SK-N-SH treated with all-trans-retinoic acid at 6 μM for 48 hours (cell line): ENCODE data around the gene PRKACG.

Source experiments
- ATAC-seq: fragments of 200-7000 bp; cut with Tn5 transposase; 3 replicates; pipeline ENCODE4 v1.9.1; 2020; ENCODE audit warnings: mild to moderate bottlenecking, moderate library complexity
- ARNTL ChIP-seq: fragments of 450-650 bp; formaldehyde crosslinking; IDR thresholded peaks from 2 replicates; pipeline ENCODE4 v1.5.0; 2020; ENCODE audit warnings: low read depth, mild to moderate bottlenecking, moderate library complexity, borderline replicate concordance
- BACH2 ChIP-seq: fragments of 250-450 bp; sonication (Bioruptor Pico); IDR thresholded peaks from 2 replicates; pipeline ENCODE4 v1.9.0; 2021; ENCODE audit warnings: mild to moderate bottlenecking, borderline replicate concordance
- CSDC2 ChIP-seq: fragments of 250-450 bp; sonication (Bioruptor Pico); IDR thresholded peaks from 2 replicates; pipeline ENCODE4 v1.5.0; 2020; ENCODE audit warnings: mild to moderate bottlenecking, moderate library complexity
- ESRRG ChIP-seq: fragments of 250-450 bp; sonication (Bioruptor Pico); IDR thresholded peaks from 2 replicates; pipeline ENCODE4 v1.6.1; 2021; ENCODE audit warnings: mild to moderate bottlenecking
- GLIS3 ChIP-seq: fragments of 250-450 bp; sonication (Bioruptor Pico); IDR thresholded peaks from 2 replicates; pipeline ENCODE4 v1.5.0; 2020; ENCODE audit warnings: mild to moderate bottlenecking, moderate library complexity
- ISL1 ChIP-seq: fragments of 250-450 bp; sonication (Bioruptor Pico); IDR thresholded peaks from 2 replicates; pipeline ENCODE4 v2.1.2; 2022; ENCODE audit warnings: mild to moderate bottlenecking, moderate library complexity
- OSR1 ChIP-seq: fragments of 250-450 bp; sonication (Bioruptor Pico); IDR thresholded peaks from 2 replicates; pipeline ENCODE4 v1.8.0; 2022; ENCODE audit warnings: moderate library complexity, mild to moderate bottlenecking, inconsistent platforms
- PPARA ChIP-seq: fragments of 250-450 bp; sonication (Bioruptor Pico); IDR thresholded peaks from 2 replicates; pipeline ENCODE4 v1.5.0; 2020; ENCODE audit warnings: mild to moderate bottlenecking, borderline replicate concordance
- RARB ChIP-seq: fragments of 250-450 bp; sonication (Bioruptor Pico); IDR thresholded peaks from 2 replicates; pipeline ENCODE4 v1.8.0; 2021; ENCODE audit warnings: mild to moderate bottlenecking, moderate library complexity
- SNAI2 ChIP-seq: fragments of 250-450 bp; sonication (Bioruptor Pico); IDR thresholded peaks from 2 replicates; pipeline ENCODE4 v1.5.0; 2020; ENCODE audit warnings: mild to moderate bottlenecking, moderate library complexity
- TCF4 ChIP-seq: fragments of 250-450 bp; sonication (Bioruptor Pico); IDR thresholded peaks from 2 replicates; pipeline ENCODE4 v1.8.0; 2021; ENCODE audit warnings: mild to moderate bottlenecking, moderate library complexity, borderline replicate concordance
- TOX ChIP-seq: fragments of 250-450 bp; sonication (Bioruptor Pico); IDR thresholded peaks from 2 replicates; pipeline ENCODE4 v1.8.0; 2021; ENCODE audit warnings: mild to moderate bottlenecking, moderate library complexity, borderline replicate concordance
- ZC3H10 ChIP-seq: fragments of 250-450 bp; sonication (Bioruptor Pico); IDR thresholded peaks from 2 replicates; pipeline ENCODE4 v1.5.1; 2021; ENCODE audit warnings: mild to moderate bottlenecking, moderate library complexity
- ZFP3 ChIP-seq: fragments of 250-450 bp; sonication (Bioruptor Pico); IDR thresholded peaks from 2 replicates; pipeline ENCODE4 v1.5.0; 2020; ENCODE audit warnings: mild to moderate bottlenecking, moderate library complexity
- ZFP30 ChIP-seq: fragments of 450-650 bp; formaldehyde crosslinking; IDR thresholded peaks from 2 replicates; pipeline ENCODE4 v1.5.0; 2022; ENCODE audit warnings: mild to moderate bottlenecking, moderate library complexity
- ZNF565 ChIP-seq: fragments of 450-650 bp; formaldehyde crosslinking; conservative IDR thresholded peaks from 2 replicates; pipeline ENCODE4 v1.5.0; 2020; ENCODE audit warnings: low read depth, mild to moderate bottlenecking, moderate library complexity
- ZNF70 ChIP-seq: fragments of 450-650 bp; formaldehyde crosslinking; IDR thresholded peaks from 2 replicates; pipeline ENCODE4 v1.5.0; 2020; ENCODE audit warnings: mild to moderate bottlenecking, moderate library complexity
- ZNF8 ChIP-seq: fragments of 450-650 bp; formaldehyde crosslinking; IDR thresholded peaks from 2 replicates; pipeline ENCODE4 v1.5.0; 2020; ENCODE audit warnings: mild to moderate bottlenecking, moderate library complexity
- TF ChIP-seq, protein P1 (sequence below): fragments of 250-450 bp; sonication (Bioruptor Pico); IDR thresholded peaks from 2 replicates; pipeline ENCODE4 v1.5.1; 2021; ENCODE audit warnings: mild to moderate bottlenecking, moderate library complexity
- TF ChIP-seq, protein P2 (sequence below): fragments of 250-450 bp; sonication (Bioruptor Pico); IDR thresholded peaks from 2 replicates; pipeline ENCODE4 v1.5.1; 2020; ENCODE audit warnings: low read depth, mild to moderate bottlenecking, moderate library complexity
- TF ChIP-seq, protein P3 (sequence below): fragments of 250-450 bp; sonication (Bioruptor Pico); IDR thresholded peaks from 2 replicates; pipeline ENCODE4 v1.8.0; 2021; ENCODE audit warnings: low read depth, mild to moderate bottlenecking, moderate library complexity, borderline replicate concordance
- TF ChIP-seq, protein P4 (sequence below): fragments of 250-450 bp; sonication (Bioruptor Pico); IDR thresholded peaks from 2 replicates; pipeline ENCODE4 v1.5.0; 2020; ENCODE audit warnings: mild to moderate bottlenecking, moderate library complexity
- TF ChIP-seq, protein P5 (sequence below): fragments of 250-450 bp; sonication (Bioruptor Pico); IDR thresholded peaks from 2 replicates; pipeline ENCODE4 v1.8.0; 2020; ENCODE audit warnings: mild to moderate bottlenecking, moderate library complexity, borderline replicate concordance

PRKACG gene

DNA sequence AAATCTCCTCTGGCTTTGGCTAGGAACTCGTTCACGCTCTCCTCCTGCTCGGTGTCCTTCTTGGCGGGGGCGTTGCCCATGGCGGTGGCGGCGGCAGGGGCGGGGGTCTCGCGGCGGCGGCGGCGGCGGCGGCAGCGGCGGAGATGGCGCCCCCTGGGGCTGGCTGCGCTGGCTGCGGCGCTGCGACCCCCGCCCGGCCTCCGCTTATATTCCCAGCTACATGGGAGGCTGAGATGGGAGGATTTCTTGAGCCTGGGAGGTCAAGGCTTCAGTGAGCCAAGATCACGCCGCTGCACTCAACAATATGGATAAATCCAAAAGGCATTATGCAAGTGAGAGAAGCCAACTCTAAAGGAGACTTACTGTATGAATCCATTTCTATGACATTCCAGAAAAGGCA lies at the start of gene PRKACG:
PRKACG (minus strand) TSS at position 101 of the 400 bp plus-strand sequence; CDS start at position 80, 21 bp downstream.
- no peak for TF ChIP-seq ZNF565 (CRISPR knock-in tag)
- TF ChIP-seq ZNF8 (CRISPR knock-in tag), result no peak
- TF ChIP-seq, protein P1, sequence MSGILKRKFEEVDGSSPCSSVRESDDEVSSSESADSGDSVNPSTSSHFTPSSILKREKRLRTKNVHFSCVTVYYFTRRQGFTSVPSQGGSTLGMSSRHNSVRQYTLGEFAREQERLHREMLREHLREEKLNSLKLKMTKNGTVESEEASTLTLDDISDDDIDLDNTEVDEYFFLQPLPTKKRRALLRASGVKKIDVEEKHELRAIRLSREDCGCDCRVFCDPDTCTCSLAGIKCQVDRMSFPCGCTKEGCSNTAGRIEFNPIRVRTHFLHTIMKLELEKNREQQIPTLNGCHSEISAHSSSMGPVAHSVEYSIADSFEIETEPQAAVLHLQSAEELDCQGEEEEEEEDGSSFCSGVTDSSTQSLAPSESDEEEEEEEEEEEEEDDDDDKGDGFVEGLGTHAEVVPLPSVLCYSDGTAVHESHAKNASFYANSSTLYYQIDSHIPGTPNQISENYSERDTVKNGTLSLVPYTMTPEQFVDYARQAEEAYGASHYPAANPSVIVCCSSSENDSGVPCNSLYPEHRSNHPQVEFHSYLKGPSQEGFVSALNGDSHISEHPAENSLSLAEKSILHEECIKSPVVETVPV (CRISPR knock-in tag), result no peak
- TF ChIP-seq TOX (CRISPR knock-in tag), result no peak
- no peak for TF ChIP-seq ISL1 (CRISPR knock-in tag)
- TF ChIP-seq BACH2 (CRISPR knock-in tag), result no peak
- TF ChIP-seq ZFP30 (CRISPR knock-in tag), result no peak
- no peak for TF ChIP-seq OSR1 (CRISPR knock-in tag)
- TF ChIP-seq ZNF70 (CRISPR knock-in tag), result no peak
- TF ChIP-seq, protein P2, sequence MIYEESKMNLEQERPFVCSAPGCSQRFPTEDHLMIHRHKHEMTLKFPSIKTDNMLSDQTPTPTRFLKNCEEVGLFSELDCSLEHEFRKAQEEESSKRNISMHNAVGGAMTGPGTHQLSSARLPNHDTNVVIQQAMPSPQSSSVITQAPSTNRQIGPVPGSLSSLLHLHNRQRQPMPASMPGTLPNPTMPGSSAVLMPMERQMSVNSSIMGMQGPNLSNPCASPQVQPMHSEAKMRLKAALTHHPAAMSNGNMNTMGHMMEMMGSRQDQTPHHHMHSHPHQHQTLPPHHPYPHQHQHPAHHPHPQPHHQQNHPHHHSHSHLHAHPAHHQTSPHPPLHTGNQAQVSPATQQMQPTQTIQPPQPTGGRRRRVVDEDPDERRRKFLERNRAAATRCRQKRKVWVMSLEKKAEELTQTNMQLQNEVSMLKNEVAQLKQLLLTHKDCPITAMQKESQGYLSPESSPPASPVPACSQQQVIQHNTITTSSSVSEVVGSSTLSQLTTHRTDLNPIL (CRISPR knock-in tag), result no peak
- TF ChIP-seq, protein P3, sequence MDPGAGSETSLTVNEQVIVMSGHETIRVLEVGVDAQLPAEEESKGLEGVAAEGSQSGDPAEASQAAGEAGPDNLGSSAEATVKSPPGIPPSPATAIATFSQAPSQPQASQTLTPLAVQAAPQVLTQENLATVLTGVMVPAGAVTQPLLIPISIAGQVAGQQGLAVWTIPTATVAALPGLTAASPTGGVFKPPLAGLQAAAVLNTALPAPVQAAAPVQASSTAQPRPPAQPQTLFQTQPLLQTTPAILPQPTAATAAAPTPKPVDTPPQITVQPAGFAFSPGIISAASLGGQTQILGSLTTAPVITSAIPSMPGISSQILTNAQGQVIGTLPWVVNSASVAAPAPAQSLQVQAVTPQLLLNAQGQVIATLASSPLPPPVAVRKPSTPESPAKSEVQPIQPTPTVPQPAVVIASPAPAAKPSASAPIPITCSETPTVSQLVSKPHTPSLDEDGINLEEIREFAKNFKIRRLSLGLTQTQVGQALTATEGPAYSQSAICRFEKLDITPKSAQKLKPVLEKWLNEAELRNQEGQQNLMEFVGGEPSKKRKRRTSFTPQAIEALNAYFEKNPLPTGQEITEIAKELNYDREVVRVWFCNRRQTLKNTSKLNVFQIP, result no peak
- TF ChIP-seq RARB (CRISPR knock-in tag), result no peak
- TF ChIP-seq TCF4 (CRISPR knock-in tag), result no peak
- TF ChIP-seq CSDC2 (CRISPR knock-in tag), result no peak
- TF ChIP-seq, protein P4, sequence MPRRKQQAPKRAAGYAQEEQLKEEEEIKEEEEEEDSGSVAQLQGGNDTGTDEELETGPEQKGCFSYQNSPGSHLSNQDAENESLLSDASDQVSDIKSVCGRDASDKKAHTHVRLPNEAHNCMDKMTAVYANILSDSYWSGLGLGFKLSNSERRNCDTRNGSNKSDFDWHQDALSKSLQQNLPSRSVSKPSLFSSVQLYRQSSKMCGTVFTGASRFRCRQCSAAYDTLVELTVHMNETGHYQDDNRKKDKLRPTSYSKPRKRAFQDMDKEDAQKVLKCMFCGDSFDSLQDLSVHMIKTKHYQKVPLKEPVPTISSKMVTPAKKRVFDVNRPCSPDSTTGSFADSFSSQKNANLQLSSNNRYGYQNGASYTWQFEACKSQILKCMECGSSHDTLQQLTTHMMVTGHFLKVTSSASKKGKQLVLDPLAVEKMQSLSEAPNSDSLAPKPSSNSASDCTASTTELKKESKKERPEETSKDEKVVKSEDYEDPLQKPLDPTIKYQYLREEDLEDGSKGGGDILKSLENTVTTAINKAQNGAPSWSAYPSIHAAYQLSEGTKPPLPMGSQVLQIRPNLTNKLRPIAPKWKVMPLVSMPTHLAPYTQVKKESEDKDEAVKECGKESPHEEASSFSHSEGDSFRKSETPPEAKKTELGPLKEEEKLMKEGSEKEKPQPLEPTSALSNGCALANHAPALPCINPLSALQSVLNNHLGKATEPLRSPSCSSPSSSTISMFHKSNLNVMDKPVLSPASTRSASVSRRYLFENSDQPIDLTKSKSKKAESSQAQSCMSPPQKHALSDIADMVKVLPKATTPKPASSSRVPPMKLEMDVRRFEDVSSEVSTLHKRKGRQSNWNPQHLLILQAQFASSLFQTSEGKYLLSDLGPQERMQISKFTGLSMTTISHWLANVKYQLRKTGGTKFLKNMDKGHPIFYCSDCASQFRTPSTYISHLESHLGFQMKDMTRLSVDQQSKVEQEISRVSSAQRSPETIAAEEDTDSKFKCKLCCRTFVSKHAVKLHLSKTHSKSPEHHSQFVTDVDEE (CRISPR knock-in tag), result no peak
- TF ChIP-seq ZFP3 (CRISPR knock-in tag), result no peak
- TF ChIP-seq ARNTL, result no peak
- TF ChIP-seq SNAI2 (CRISPR knock-in tag), result no peak
- ATAC-seq, result no peak

DNA sequence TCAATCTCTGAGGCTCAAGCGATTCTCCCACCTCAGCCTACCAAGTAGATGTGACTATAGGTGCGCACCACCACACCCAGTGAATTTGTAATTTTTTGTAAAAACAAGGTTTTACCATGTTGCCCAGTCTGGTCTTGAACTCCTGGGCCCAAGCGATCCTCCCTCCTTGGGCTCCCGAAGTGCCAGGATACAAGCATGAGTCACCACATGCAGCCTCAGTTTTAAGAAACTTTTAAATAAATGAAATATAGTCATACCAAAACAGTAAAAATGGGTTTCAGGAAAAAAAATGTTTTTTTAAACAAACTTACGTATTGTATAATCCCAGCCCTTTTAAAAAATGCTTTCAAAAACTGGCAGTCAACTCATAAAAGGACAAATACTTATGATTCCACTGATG lies 48.3 kb upstream of the PRKACG start:
- no peak for ATAC-seq

More for the DNA sequence above, 48.3 kb upstream of the PRKACG start:
- TF ChIP-seq PPARA (CRISPR knock-in tag) (no peak), ZC3H10 (CRISPR knock-in tag) (no peak), BACH2 (CRISPR knock-in tag) (no peak), OSR1 (CRISPR knock-in tag) (no peak), ZNF565 (CRISPR knock-in tag) (no peak), GLIS3 (CRISPR knock-in tag) (no peak), ESRRG (no peak), ARNTL (no peak), SNAI2 (CRISPR knock-in tag) (no peak), TOX (CRISPR knock-in tag) (no peak), ZFP3 (CRISPR knock-in tag) (no peak), CSDC2 (CRISPR knock-in tag) (no peak), ZNF8 (CRISPR knock-in tag) (no peak), ISL1 (CRISPR knock-in tag) (no peak)
- TF ChIP-seq, protein P5, sequence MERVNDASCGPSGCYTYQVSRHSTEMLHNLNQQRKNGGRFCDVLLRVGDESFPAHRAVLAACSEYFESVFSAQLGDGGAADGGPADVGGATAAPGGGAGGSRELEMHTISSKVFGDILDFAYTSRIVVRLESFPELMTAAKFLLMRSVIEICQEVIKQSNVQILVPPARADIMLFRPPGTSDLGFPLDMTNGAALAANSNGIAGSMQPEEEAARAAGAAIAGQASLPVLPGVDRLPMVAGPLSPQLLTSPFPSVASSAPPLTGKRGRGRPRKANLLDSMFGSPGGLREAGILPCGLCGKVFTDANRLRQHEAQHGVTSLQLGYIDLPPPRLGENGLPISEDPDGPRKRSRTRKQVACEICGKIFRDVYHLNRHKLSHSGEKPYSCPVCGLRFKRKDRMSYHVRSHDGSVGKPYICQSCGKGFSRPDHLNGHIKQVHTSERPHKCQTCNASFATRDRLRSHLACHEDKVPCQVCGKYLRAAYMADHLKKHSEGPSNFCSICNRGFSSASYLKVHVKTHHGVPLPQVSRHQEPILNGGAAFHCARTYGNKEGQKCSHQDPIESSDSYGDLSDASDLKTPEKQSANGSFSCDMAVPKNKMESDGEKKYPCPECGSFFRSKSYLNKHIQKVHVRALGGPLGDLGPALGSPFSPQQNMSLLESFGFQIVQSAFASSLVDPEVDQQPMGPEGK (CRISPR knock-in tag), result no peak
- TF ChIP-seq, protein P1 (CRISPR knock-in tag), result no peak
- TF ChIP-seq, protein P2 (CRISPR knock-in tag), result no peak
- TF ChIP-seq, protein P3, result no peak
